ENCODE results near the gene CILP.

CILP gene

GRCh38 chr15:65210770-65211481, at the start of gene CILP:
CILP (minus strand) TSS chr15:65211473; CDS start chr15:65209755, 1,718 bp downstream.
- Histone ChIP-seq H3K4me1 (peaks cover 0 to 6% (median 0%) of the 10 kb centered on the region in 4 donors), H3K27ac (no peak within 1 kb of the TSS), H3K4me3 (no peak within 1 kb of the TSS), H3K9me3 (no peaks in the 10 kb centered on the region), H3K27me3 (peaks cover 0 to 3% of the 10 kb centered on the region in 2 donors), H3K36me3 (no peaks in the 10 kb centered on the region)
- no peak for TF ChIP-seq CTCF (IDR thresholded peaks at IDR 0.05)
- intact Hi-C loops (cut with DNase I; ENCODE audit: low total_unique reads), result loop anchor here (5.0 kb wide), 1 partner anchor 41 kb away; no protein-coding TSS in a partner anchor
- DNase-seq, result no peak

- TF ChIP-seq CTCF (IDR thresholded peaks at IDR 0.05), result no peak
- Histone ChIP-seq H3K9me3 (no peaks in the 10 kb centered on the region), H3K27ac (no peak overlapping the region), H3K36me3 (peaks cover 51 to 89% (median 58%) of the 10 kb centered on the region in 3 donors), H3K4me1 (peaks cover 0 to 4% (median 0%) of the 10 kb centered on the region in 4 donors), H3K4me3 (no peak overlapping the region), H3K27me3 (no peaks in the 10 kb centered on the region)
- no peak for DNase-seq
- intact Hi-C loops (cut with DNase I; ENCODE audit: low total_unique reads), result no loop called here
Measured at GRCh38 chr15:65260968-65261367, 49.7 kb upstream of the CILP start.

GRCh38 chr15:65259367-65259797, 48.1 kb upstream of the CILP start:
- Histone ChIP-seq H3K27ac (peak overlapping the region; percentile 35 to 38), H3K4me3 (no peak overlapping the region), H3K9me3 (no peaks in the 10 kb centered on the region), H3K36me3 (peaks cover 51 to 83% (median 59%) of the 10 kb centered on the region in 3 donors), H3K4me1 (peaks cover 0 to 4% (median 0%) of the 10 kb centered on the region in 4 donors), H3K27me3 (no peaks in the 10 kb centered on the region)
- TF ChIP-seq CTCF (IDR thresholded peaks at IDR 0.05), result no peak
- peak; percentile 73 to 76 for DNase-seq
- intact Hi-C loops (cut with DNase I; ENCODE audit: low total_unique reads), result no loop called here

GRCh38 chr15:65258375-65259262, 47.3 kb upstream of the CILP start:
- no peaks in the 10 kb centered on the region for H3K9me3 ChIP-seq
- H3K36me3 ChIP-seq, result peaks cover 51 to 83% (median 62%) of the 10 kb centered on the region in 3 donors
- peak overlapping the region; percentile 38 to 62 for H3K27ac ChIP-seq
- intact Hi-C loops (cut with DNase I; ENCODE audit: low total_unique reads), result no loop called here
- no peaks in the 10 kb centered on the region for H3K27me3 ChIP-seq
- no peak for TF ChIP-seq CTCF (IDR thresholded peaks at IDR 0.05)
- no peak overlapping the region for H3K4me3 ChIP-seq
- H3K4me1 ChIP-seq, result peaks cover 0 to 4% (median 0%) of the 10 kb centered on the region in 4 donors
- peak in 1 of 2 donors; percentile 38 for DNase-seq

- peaks cover 32 to 64% (median 38%) of the 10 kb centered on the region in 3 donors for H3K36me3 ChIP-seq
- no peak overlapping the region for H3K27ac ChIP-seq
- DNase-seq, result no peak
- H3K4me3 ChIP-seq, result no peak overlapping the region
- no peak for TF ChIP-seq CTCF (IDR thresholded peaks at IDR 0.05)
- intact Hi-C loops (cut with DNase I; ENCODE audit: low total_unique reads), result no loop called here
- H3K4me1 ChIP-seq, result peaks cover 0 to 4% (median 0%) of the 10 kb centered on the region in 4 donors
- no peaks in the 10 kb centered on the region for H3K27me3 ChIP-seq
- H3K9me3 ChIP-seq, result no peaks in the 10 kb centered on the region
Measured at GRCh38 chr15:65255486-65256140, 44.3 kb upstream of the CILP start.

Data from tibial artery (tissue), 4 donors.